ENCODE results near the gene PRH2.

Gene PRH2

DNA sequence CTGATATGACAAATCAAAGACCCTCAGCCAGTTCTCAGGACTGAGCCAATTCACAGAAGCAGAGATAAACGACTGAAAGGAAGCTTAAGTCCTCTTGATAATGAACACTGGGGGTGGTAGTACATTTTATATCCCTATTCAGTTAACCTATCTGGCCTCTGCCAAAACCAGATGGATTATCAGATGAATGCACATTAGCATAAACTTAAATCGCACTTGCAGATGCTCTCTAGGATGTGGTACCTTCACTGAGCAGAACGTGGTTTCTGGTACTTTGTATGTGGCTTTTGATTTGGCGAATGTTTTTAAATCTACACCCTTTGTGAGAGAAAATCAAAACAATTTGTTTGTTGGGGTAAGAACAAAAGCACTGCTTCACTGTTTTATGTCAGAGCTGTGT is 31.2 kb downstream of the PRH2 start:
- H3K9me3 ChIP-seq (ENCODE audit: severe bottlenecking) = no peaks in the 10 kb centered on the region
- no peaks in the 10 kb centered on the region for H3K27me3 ChIP-seq (ENCODE audit: insufficient read depth, low read depth, severe bottlenecking)
- H3K27ac ChIP-seq = no peak overlapping the region
- no peaks in the 10 kb centered on the region for H3K36me3 ChIP-seq
- no peak overlapping the region for H3K4me3 ChIP-seq (ENCODE audit: low read depth, low read length)
- DNase-seq = no peak
- TF ChIP-seq, protein P1, sequence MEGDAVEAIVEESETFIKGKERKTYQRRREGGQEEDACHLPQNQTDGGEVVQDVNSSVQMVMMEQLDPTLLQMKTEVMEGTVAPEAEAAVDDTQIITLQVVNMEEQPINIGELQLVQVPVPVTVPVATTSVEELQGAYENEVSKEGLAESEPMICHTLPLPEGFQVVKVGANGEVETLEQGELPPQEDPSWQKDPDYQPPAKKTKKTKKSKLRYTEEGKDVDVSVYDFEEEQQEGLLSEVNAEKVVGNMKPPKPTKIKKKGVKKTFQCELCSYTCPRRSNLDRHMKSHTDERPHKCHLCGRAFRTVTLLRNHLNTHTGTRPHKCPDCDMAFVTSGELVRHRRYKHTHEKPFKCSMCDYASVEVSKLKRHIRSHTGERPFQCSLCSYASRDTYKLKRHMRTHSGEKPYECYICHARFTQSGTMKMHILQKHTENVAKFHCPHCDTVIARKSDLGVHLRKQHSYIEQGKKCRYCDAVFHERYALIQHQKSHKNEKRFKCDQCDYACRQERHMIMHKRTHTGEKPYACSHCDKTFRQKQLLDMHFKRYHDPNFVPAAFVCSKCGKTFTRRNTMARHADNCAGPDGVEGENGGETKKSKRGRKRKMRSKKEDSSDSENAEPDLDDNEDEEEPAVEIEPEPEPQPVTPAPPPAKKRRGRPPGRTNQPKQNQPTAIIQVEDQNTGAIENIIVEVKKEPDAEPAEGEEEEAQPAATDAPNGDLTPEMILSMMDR (IDR thresholded peaks at IDR 0.05; ENCODE audit: low read depth, low read length) = no peak

GRCh38 chr12:10965476-10965875 is 36.4 kb downstream of the PRH2 start:
- Histone ChIP-seq H3K9me3 (ENCODE audit: severe bottlenecking) (no peaks in the 10 kb centered on the region), H3K27me3 (ENCODE audit: insufficient read depth, low read depth, severe bottlenecking) (no peaks in the 10 kb centered on the region), H3K4me3 (ENCODE audit: low read depth, low read length) (no peak overlapping the region), H3K27ac (no peak overlapping the region), H3K36me3 (no peaks in the 10 kb centered on the region)
- TF ChIP-seq, protein P1 (IDR thresholded peaks at IDR 0.05; ENCODE audit: low read depth, low read length) = no peak
- DNase-seq = no peak

DNA sequence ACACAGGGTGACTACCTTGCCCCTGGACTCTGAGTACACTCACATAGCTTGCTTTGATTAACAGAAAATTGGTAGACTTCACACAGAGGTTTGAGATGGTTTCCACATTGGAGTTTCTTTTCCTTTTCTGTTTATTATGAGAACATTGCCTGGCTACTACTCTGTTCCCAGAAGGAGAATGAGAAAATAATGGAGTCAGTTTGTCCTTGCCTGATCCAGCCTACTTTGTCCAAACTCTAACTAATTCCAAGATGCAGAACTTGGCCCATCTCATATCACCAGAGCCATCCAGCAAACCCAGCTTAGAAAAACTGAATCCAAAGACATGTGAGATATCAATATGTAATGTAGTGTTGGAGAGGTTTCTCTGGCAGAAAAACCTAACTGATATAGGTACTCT is 37.3 kb downstream of the PRH2 start:
- TF ChIP-seq, protein P1 (IDR thresholded peaks at IDR 0.05; ENCODE audit: low read depth, low read length) = no peak
- Histone ChIP-seq H3K27ac (no peak overlapping the region), H3K4me3 (ENCODE audit: low read depth, low read length) (no peak overlapping the region), H3K27me3 (ENCODE audit: insufficient read depth, low read depth, severe bottlenecking) (no peaks in the 10 kb centered on the region), H3K36me3 (no peaks in the 10 kb centered on the region), H3K9me3 (ENCODE audit: severe bottlenecking) (no peaks in the 10 kb centered on the region)
- no peak for DNase-seq

- no peak for DNase-seq
These were observed 38.4 kb downstream of the PRH2 start for GRCh38 chr12:10967409-10967808.

GRCh38 chr12:10968765-10969456 is 39.9 kb downstream of the PRH2 start:
- no peaks in the 10 kb centered on the region for H3K36me3 ChIP-seq
- no peak overlapping the region for H3K27ac ChIP-seq
- no peak overlapping the region for H3K4me3 ChIP-seq (ENCODE audit: low read depth, low read length)
- H3K9me3 ChIP-seq (ENCODE audit: severe bottlenecking) = no peaks in the 10 kb centered on the region
- no peak for DNase-seq
- no peaks in the 10 kb centered on the region for H3K27me3 ChIP-seq (ENCODE audit: insufficient read depth, low read depth, severe bottlenecking)
- TF ChIP-seq, protein P1 (IDR thresholded peaks at IDR 0.05; ENCODE audit: low read depth, low read length) = no peak

More at GRCh38 chr12:10967409-10967808, 38.4 kb downstream of the PRH2 start:
- Histone ChIP-seq H3K9me3 (ENCODE audit: severe bottlenecking) (no peaks in the 10 kb centered on the region), H3K27ac (no peak overlapping the region), H3K36me3 (no peaks in the 10 kb centered on the region), H3K27me3 (ENCODE audit: insufficient read depth, low read depth, severe bottlenecking) (no peaks in the 10 kb centered on the region), H3K4me3 (ENCODE audit: low read depth, low read length) (no peak overlapping the region)
- TF ChIP-seq, protein P1 (IDR thresholded peaks at IDR 0.05; ENCODE audit: low read depth, low read length) = no peak

DNA sequence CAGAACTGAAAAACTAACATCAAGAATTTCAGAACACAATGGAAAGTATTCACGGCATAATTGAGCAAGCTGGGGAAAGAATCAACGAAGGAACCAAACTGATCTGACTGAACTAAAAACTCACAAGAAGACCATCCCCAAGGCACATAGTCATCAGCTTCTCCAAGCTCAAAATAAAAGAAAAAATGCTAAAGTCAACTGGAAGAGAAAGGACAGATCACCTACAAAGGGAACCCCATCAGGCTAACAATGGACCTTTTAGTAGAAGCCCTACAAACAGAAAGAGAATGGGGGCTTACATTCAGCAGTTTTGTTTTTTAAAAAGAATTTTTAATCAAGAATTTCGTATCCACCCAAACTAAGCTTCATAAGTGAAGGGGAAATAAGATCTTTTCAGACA is 45.9 kb downstream of the PRH2 start:
- no peak for DNase-seq
- TF ChIP-seq, protein P1 (IDR thresholded peaks at IDR 0.05; ENCODE audit: low read depth, low read length) = no peak
- no peaks in the 10 kb centered on the region for H3K27me3 ChIP-seq (ENCODE audit: insufficient read depth, low read depth, severe bottlenecking)
- H3K4me3 ChIP-seq (ENCODE audit: low read depth, low read length) = no peak overlapping the region
- H3K27ac ChIP-seq = no peak overlapping the region
- H3K36me3 ChIP-seq = no peaks in the 10 kb centered on the region
- no peaks in the 10 kb centered on the region for H3K9me3 ChIP-seq (ENCODE audit: severe bottlenecking)
